ENCODE data around the gene TTL.
"Not testable (repeated sequence)": the region's sequence is repeated elsewhere in the genome, so short reads cannot be mapped to it uniquely, and the experiment has no call there.

The TTL gene

GRCh38 chr2:112493048-112493447, 11.1 kb downstream of the TTL start:
- DNase-seq (ENCODE audit: low read depth), result peak; percentile 36
- TF ChIP-seq CTCF (IDR thresholded peaks at IDR 0.05; ENCODE audit: insufficient read depth, low read depth, low read length, missing control alignments), result peak; percentile 43
- H3K4me3 ChIP-seq (ENCODE audit: low read length), result no peak overlapping the region

- TF ChIP-seq CTCF (IDR thresholded peaks at IDR 0.05; ENCODE audit: insufficient read depth, low read depth, low read length, missing control alignments), result no peak
- no peak overlapping the region for H3K4me3 ChIP-seq (ENCODE audit: low read length)
- DNase-seq (ENCODE audit: low read depth), result peak; percentile 89
These were observed 12.1 kb downstream of the TTL start for GRCh38 chr2:112493858-112494648.

GRCh38 chr2:112494828-112495227, 12.9 kb downstream of the TTL start:
- no peak for TF ChIP-seq CTCF (IDR thresholded peaks at IDR 0.05; ENCODE audit: insufficient read depth, low read depth, low read length, missing control alignments)
- no peak for DNase-seq (ENCODE audit: low read depth)
- no peak overlapping the region for H3K4me3 ChIP-seq (ENCODE audit: low read length)

- DNase-seq (ENCODE audit: low read depth); H3K4me3 ChIP-seq (ENCODE audit: low read length): not testable (repeated sequence)
These were observed 13.9 kb downstream of the TTL start for GRCh38 chr2:112495878-112496277.

- TF ChIP-seq CTCF (IDR thresholded peaks at IDR 0.05; ENCODE audit: insufficient read depth, low read depth, low read length, missing control alignments), result peak; percentile 39
- not testable (repeated sequence) for H3K4me3 ChIP-seq (ENCODE audit: low read length)
- DNase-seq (ENCODE audit: low read depth), result peak; percentile 44
These were observed 19.0 kb downstream of the TTL start for GRCh38 chr2:112500850-112501484.

- DNase-seq (ENCODE audit: low read depth); H3K4me3 ChIP-seq (ENCODE audit: low read length): not testable (repeated sequence)
These were observed 27.5 kb downstream of the TTL start for GRCh38 chr2:112509239-112509998.

- H3K4me3 ChIP-seq (ENCODE audit: low read length), result no peak overlapping the region
- no peak for TF ChIP-seq CTCF (IDR thresholded peaks at IDR 0.05; ENCODE audit: insufficient read depth, low read depth, low read length, missing control alignments)
- no peak for DNase-seq (ENCODE audit: low read depth)
These were observed 34.8 kb downstream of the TTL start for GRCh38 chr2:112516801-112517200.

All from epithelial cell of esophagus (primary cell).